ENCODE measurements around the gene MKX. TPM values are rescaled to one million over a fixed set of nuclear protein-coding genes. Genes with fewer than 3 reads are reported as not detected.

The MKX gene
- total RNA-seq, 1 donor from 2014 or later = 0.31 TPM

DNA sequence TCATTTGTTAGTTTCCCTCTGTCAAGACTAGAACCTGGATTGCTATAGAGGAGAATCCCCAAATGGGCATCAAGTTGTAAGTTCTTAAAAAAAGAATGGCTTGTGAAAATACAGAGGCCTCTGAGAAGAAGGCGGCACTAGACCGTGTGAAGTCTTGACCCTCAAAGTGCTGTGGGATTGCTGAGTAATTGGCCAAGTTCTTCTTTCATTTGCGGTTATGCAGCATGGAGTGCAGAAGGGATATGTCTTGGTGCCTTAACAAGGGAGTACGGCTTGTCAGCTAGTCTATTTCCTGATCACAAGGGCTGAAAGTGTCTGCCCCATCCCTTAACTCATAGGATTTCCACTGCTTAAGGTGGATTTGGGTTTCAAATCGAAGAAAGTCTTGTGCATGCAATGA, 81.2 kb downstream of the MKX start:
- no peaks in the 10 kb centered on the region for H3K9me3 Mint-ChIP-seq (ENCODE audit: low read depth)
- no peak overlapping the region for H3K4me3 Mint-ChIP-seq (ENCODE audit: low read depth)

DNA sequence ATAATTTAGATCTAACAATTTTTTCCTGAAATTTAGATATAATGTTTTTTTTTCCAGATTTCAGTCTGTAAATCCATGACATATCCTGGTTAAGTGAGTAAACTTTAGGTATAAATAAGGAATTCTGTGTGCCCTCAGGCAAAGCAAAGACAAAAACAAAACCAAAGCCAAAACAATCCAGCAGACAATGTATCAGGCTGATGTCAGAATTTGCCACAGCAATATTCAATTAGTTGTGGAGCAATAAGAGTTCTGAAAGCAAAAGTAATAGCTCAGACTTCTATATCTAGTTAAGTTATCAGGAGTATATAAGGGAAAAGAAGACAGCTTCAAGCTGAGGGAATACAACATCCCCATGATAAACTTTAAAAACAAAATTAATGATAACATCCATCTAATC, 82.0 kb downstream of the MKX start:
- DNase-seq (ENCODE audit: low spot score, unreplicated experiment) = no peak
- no peak overlapping the region for H3K4me3 Mint-ChIP-seq (ENCODE audit: low read depth)
- TF ChIP-seq, protein P1, sequence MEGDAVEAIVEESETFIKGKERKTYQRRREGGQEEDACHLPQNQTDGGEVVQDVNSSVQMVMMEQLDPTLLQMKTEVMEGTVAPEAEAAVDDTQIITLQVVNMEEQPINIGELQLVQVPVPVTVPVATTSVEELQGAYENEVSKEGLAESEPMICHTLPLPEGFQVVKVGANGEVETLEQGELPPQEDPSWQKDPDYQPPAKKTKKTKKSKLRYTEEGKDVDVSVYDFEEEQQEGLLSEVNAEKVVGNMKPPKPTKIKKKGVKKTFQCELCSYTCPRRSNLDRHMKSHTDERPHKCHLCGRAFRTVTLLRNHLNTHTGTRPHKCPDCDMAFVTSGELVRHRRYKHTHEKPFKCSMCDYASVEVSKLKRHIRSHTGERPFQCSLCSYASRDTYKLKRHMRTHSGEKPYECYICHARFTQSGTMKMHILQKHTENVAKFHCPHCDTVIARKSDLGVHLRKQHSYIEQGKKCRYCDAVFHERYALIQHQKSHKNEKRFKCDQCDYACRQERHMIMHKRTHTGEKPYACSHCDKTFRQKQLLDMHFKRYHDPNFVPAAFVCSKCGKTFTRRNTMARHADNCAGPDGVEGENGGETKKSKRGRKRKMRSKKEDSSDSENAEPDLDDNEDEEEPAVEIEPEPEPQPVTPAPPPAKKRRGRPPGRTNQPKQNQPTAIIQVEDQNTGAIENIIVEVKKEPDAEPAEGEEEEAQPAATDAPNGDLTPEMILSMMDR (IDR thresholded peaks at IDR 0.05; ENCODE audit: unreplicated experiment) = no peak
- peaks cover 3% of the 10 kb centered on the region for H3K4me1 Mint-ChIP-seq (ENCODE audit: low read depth)
- no peaks in the 10 kb centered on the region for H3K9me3 Mint-ChIP-seq (ENCODE audit: low read depth)
- no peaks in the 10 kb centered on the region for H3K36me3 Mint-ChIP-seq (ENCODE audit: insufficient read depth)
- H3K27me3 Mint-ChIP-seq = peaks cover 11% of the 10 kb centered on the region
- H3K27ac Mint-ChIP-seq = no peak overlapping the region

More for the DNA sequence above, 81.2 kb downstream of the MKX start:
- Mint-ChIP-seq H3K27me3 (peaks cover 11% of the 10 kb centered on the region), H3K4me1 (ENCODE audit: low read depth) (peaks cover 3% of the 10 kb centered on the region), H3K36me3 (ENCODE audit: insufficient read depth) (no peaks in the 10 kb centered on the region), H3K27ac (no peak overlapping the region)
- DNase-seq (ENCODE audit: low spot score, unreplicated experiment) = no peak
- TF ChIP-seq, protein P1 (IDR thresholded peaks at IDR 0.05; ENCODE audit: unreplicated experiment) = no peak

GRCh38 chr10:27661514-27662286, 83.9 kb downstream of the MKX start:
- H3K36me3 Mint-ChIP-seq (ENCODE audit: insufficient read depth) = no peaks in the 10 kb centered on the region
- no peak for DNase-seq (ENCODE audit: low spot score, unreplicated experiment)
- no peak overlapping the region for H3K4me3 Mint-ChIP-seq (ENCODE audit: low read depth)
- H3K4me1 Mint-ChIP-seq (ENCODE audit: low read depth) = peaks cover 5% of the 10 kb centered on the region
- H3K9me3 Mint-ChIP-seq (ENCODE audit: low read depth) = no peaks in the 10 kb centered on the region
- H3K27me3 Mint-ChIP-seq = peaks cover 11% of the 10 kb centered on the region
- no peak overlapping the region for H3K27ac Mint-ChIP-seq
- TF ChIP-seq, protein P1 (IDR thresholded peaks at IDR 0.05; ENCODE audit: unreplicated experiment) = no peak

GRCh38 chr10:27660711-27661110, 84.9 kb downstream of the MKX start:
- Mint-ChIP-seq H3K9me3 (ENCODE audit: low read depth) (no peaks in the 10 kb centered on the region), H3K27me3 (peaks cover 9% of the 10 kb centered on the region), H3K27ac (no peak overlapping the region), H3K4me1 (ENCODE audit: low read depth) (peaks cover 5% of the 10 kb centered on the region), H3K36me3 (ENCODE audit: insufficient read depth) (no peaks in the 10 kb centered on the region), H3K4me3 (ENCODE audit: low read depth) (no peak overlapping the region)
- no peak for DNase-seq (ENCODE audit: low spot score, unreplicated experiment)
- TF ChIP-seq, protein P1 (IDR thresholded peaks at IDR 0.05; ENCODE audit: unreplicated experiment) = no peak

- no peaks in the 10 kb centered on the region for H3K9me3 Mint-ChIP-seq (ENCODE audit: low read depth)
- TF ChIP-seq, protein P1 (IDR thresholded peaks at IDR 0.05; ENCODE audit: unreplicated experiment) = no peak
- H3K36me3 Mint-ChIP-seq (ENCODE audit: insufficient read depth) = no peaks in the 10 kb centered on the region
- H3K4me1 Mint-ChIP-seq (ENCODE audit: low read depth) = peaks cover 5% of the 10 kb centered on the region
- peaks cover 9% of the 10 kb centered on the region for H3K27me3 Mint-ChIP-seq
- no peak overlapping the region for H3K4me3 Mint-ChIP-seq (ENCODE audit: low read depth)
- DNase-seq (ENCODE audit: low spot score, unreplicated experiment) = no peak
- H3K27ac Mint-ChIP-seq = no peak overlapping the region
Observed at GRCh38 chr10:27660268-27660667, 85.4 kb downstream of the MKX start.
